Effector memory CD4-positive, alpha-beta T cell (primary cell): ENCODE data around the gene INSYN2B.
"Not testable (repeated sequence)": the region's sequence is repeated elsewhere in the genome, so short reads cannot be mapped to it uniquely, and the experiment has no call there.

Source experiments
- DNase-seq, 3 donors: peaks; one replicate each; pipeline ENCODE4 v3.0.0-alpha.2; 2020
- H3K27ac ChIP-seq: 2 replicates; pipeline ENCODE4 v1.7.0; 2013; ENCODE audit warnings: mild to moderate bottlenecking, low read length, moderate library complexity; ENCODE audit not compliant: insufficient read depth, poor library complexity, severe bottlenecking
- H3K27me3 ChIP-seq: replicated peaks from 2 replicates; pipeline ENCODE4 v1.7.0; 2013; ENCODE audit warnings: mild to moderate bottlenecking, low read length; ENCODE audit not compliant: insufficient read depth, control insufficient read depth, poor library complexity, severe bottlenecking
- H3K36me3 ChIP-seq: 2 replicates; pipeline ENCODE4 v1.7.0; 2013; ENCODE audit warnings: mild to moderate bottlenecking, low read length, moderate library complexity; ENCODE audit not compliant: control insufficient read depth, insufficient read depth
- H3K4me1 ChIP-seq: 2 replicates; pipeline ENCODE4 v1.7.0; 2013; ENCODE audit warnings: low read length, mild to moderate bottlenecking; ENCODE audit not compliant: control insufficient read depth, insufficient read depth, poor library complexity, severe bottlenecking
- H3K4me3 ChIP-seq: 2 replicates; pipeline ENCODE4 v1.7.0; 2013; ENCODE audit warnings: low read length, low read depth, mild to moderate bottlenecking; ENCODE audit not compliant: insufficient read depth, poor library complexity, severe bottlenecking
- H3K9me3 ChIP-seq: 2 replicates; pipeline ENCODE4 v1.7.0; 2013; ENCODE audit warnings: mild to moderate bottlenecking, low read length, moderate library complexity; ENCODE audit not compliant: control insufficient read depth

The INSYN2B gene

DNA sequence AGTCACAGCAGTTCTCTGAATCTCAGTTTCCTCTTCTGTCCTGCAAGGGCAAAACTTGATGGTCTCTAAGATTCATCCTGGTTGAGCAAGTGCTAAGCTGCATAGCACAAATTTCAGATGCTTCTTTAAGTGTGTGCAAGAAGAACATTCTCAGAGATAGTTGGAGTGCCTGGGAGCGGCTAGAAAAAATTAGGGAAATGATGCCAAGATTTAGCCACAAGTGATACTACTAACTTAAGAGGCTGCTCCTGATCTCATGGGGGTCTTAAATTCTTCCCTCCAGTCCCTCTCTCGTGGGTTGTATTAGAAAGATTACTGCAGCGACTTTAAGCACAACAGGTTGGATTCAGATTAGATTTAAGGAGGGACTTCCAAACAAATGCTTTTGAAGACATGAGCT lies 24.2 kb downstream of the INSYN2B start:
- Histone ChIP-seq H3K36me3 (no peaks in the 10 kb centered on the region), H3K27me3 (no peaks in the 10 kb centered on the region), H3K9me3 (no peaks in the 10 kb centered on the region), H3K4me1 (no peaks in the 10 kb centered on the region), H3K27ac (no peak overlapping the region), H3K4me3 (no peak overlapping the region)
- no peak for DNase-seq

DNA sequence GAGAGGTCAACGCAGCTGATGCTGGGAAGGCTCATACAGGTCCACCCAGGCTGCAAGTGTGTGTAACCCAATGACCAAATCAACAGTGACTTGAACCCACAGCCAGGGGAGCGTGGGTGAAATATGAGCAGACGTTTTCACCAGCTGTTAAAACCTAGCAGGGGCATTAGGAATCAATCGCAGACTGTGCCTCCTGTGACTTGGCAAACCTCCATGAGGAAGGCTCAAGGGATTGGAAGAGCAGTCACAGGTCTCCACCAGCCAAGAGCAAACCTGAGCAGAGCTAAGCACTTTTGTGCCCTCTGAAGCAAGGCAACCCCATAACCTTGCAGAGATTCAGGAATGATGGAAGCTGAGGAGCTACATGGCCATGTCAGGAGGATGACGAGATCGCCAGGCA lies 25.5 kb downstream of the INSYN2B start:
- H3K36me3 ChIP-seq = peaks cover 3% of the 10 kb centered on the region
- no peaks in the 10 kb centered on the region for H3K27me3 ChIP-seq
- no peak for DNase-seq
- no peak overlapping the region for H3K27ac ChIP-seq
- H3K4me3 ChIP-seq = no peak overlapping the region
- H3K9me3 ChIP-seq = no peaks in the 10 kb centered on the region
- no peaks in the 10 kb centered on the region for H3K4me1 ChIP-seq

DNA sequence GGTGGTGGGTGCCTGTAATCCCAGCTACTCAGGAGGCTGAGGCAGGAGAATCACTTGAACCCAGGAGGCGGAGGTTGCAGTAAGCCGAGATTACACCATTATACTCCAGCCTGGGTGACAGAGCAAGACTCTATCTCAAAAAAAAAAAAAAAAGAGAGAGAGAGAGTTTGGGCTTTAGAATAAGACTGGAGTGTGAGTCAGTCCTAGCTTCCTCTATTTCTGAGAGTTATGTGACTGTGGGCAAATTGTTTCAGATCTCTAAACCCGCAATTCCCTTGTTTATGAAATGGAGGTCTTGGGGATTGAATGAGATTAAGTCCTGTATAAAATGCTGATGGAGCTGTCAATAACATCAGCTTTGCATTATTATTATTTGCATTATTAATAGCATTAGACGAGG lies 27.1 kb downstream of the INSYN2B start:
- not testable (repeated sequence) for DNase-seq

DNA sequence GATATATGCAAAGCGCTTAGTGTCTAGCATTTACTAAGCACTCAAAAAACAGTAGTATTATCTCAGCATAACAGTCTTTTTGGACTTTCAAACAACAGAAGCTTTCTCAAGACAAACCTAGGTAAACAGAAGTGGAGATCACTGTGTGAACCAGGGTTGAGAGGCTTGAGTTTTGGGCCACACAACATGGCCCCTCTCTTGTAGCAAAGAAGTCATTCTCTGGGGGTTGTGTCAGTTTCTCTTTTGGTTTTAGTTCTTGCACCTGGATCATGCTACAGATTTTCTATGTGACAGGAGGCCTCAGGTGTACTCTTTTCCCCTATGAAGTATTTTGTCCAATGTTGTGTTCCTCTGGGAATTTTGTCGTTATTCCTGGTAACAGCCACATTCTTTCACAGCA lies 30.0 kb downstream of the INSYN2B start:
- H3K36me3 ChIP-seq = peaks cover 3% of the 10 kb centered on the region
- DNase-seq = no peak

More for the DNA sequence above, 27.1 kb downstream of the INSYN2B start:
- not testable (repeated sequence) for H3K27ac ChIP-seq, H3K36me3 ChIP-seq, H3K4me1 ChIP-seq, H3K4me3 ChIP-seq, H3K27me3 ChIP-seq, H3K9me3 ChIP-seq

DNA sequence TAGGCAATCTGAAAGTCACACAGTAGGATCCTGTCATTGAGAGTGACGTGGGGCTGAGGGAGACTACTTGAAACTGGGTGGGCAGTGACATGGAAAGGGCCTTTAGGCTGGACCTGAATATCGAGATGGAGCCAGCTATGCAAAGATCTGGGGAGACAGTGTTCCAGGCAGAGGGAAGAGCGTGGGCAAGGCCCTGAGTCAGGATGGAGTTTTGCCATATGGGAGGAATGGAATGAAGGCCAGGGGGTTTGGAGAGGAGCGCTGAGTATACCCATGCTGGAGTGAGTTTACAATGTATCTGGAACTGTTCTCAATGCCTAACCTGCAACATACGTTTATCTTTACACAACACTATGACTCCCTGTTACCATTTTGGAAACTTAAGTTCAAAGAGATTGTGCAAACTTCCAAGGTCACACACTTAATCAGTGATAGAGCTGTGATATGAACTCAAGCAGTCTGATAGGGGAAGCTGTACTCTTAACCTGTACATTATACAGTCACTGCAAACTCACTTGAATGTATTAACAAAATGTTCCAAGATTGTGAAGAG lies 33.5 kb downstream of the INSYN2B start:
- H3K4me3 ChIP-seq = no peak overlapping the region
- no peak for DNase-seq
- peaks cover 3% of the 10 kb centered on the region for H3K36me3 ChIP-seq

More for the DNA sequence above, 30.0 kb downstream of the INSYN2B start:
- H3K9me3 ChIP-seq = no peaks in the 10 kb centered on the region
- no peaks in the 10 kb centered on the region for H3K27me3 ChIP-seq
- no peaks in the 10 kb centered on the region for H3K4me1 ChIP-seq
- H3K27ac ChIP-seq = no peak overlapping the region
- no peak overlapping the region for H3K4me3 ChIP-seq

DNA sequence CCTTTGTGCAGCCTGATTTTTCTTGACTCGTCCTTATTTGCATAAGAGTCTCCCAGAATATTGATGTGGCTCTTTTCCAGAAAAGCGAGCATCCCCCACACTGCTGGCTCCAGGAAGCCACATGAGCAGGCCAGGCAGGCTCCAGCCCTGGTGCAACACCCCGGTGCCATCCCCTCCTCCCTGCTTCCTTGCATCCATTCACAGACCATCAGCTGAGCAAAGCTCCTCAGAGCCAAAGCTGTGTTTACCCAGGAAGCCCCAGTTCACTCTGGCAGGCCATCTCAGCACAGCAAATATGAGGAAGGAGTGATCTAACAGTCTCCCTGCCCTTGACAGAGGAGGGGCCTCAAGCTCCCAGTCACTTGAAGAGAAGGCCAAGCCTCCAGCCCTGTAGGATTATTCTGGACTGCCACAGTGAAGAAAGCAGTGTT lies 34.4 kb downstream of the INSYN2B start:
- no peak for DNase-seq
- Histone ChIP-seq H3K27ac (no peak overlapping the region), H3K4me1 (no peaks in the 10 kb centered on the region), H3K27me3 (no peaks in the 10 kb centered on the region), H3K4me3 (no peak overlapping the region), H3K9me3 (no peaks in the 10 kb centered on the region), H3K36me3 (peaks cover 3% of the 10 kb centered on the region)

More for the DNA sequence above, 33.5 kb downstream of the INSYN2B start:
- Histone ChIP-seq H3K27me3 (no peaks in the 10 kb centered on the region), H3K9me3 (no peaks in the 10 kb centered on the region), H3K27ac (no peak overlapping the region), H3K4me1 (no peaks in the 10 kb centered on the region)

DNA sequence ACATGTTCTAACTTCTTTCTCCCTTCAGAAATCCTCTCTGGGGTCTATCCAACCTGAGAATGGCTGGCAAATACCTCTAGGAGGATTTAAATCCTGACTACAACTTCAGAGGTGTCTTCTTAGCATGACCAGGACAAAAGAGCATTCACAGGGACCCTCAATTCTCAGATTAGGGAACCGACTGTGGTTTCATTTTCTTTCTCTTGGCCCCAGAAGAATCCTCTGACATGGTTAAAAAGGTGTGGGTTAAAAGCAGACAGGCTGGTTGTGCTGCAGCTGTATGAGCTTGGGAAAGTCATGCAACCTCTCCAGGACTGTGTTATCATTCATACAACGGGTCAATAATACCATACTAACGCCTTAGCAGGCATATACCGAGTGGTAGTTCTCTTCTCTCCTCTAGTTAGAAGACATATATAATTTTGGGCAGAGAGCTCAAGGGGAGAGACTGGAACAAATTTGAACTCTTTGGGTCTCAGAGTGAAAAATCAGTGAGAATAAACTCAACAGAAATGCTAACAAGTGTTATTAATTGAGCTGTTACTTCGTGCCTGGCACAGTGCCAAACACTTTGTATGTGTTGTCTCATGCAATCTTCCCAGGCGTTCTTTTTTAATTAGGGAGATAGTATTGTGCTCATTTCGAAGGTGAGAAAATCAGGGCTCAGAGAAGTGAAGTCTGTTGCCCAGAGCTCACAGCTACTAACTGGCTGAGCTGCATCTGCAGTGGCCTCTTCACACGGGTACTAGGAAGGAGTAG lies 35.2 kb downstream of the INSYN2B start:
- H3K27me3 ChIP-seq = no peaks in the 10 kb centered on the region
- H3K36me3 ChIP-seq = peaks cover 2% of the 10 kb centered on the region
- no peaks in the 10 kb centered on the region for H3K4me1 ChIP-seq
- H3K4me3 ChIP-seq = no peak overlapping the region
- no peaks in the 10 kb centered on the region for H3K9me3 ChIP-seq
- no peak overlapping the region for H3K27ac ChIP-seq
- no peak for DNase-seq

DNA sequence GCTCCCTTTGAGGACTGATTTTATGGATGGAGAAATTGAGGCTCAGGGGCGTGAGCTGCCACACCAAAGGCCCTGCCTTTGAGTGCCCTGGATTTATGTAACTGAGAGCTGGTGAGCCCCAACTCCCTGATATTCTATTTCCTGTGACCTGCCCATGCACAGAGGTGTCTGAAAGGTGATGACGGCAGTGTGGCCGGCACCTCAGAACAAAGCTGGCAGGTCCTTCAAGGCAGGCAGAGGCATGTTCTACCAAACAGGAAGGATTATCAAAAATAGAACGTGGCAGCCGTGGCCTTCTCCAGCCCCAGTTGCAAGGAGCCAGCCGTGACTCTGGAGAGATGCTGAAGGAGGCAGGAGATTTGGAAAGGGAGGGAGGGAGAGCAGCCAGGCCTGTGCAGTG lies 36.2 kb downstream of the INSYN2B start:
- Histone ChIP-seq H3K4me3 (no peak overlapping the region), H3K27ac (no peak overlapping the region), H3K36me3 (no peaks in the 10 kb centered on the region), H3K9me3 (no peaks in the 10 kb centered on the region), H3K27me3 (no peaks in the 10 kb centered on the region), H3K4me1 (no peaks in the 10 kb centered on the region)
- DNase-seq = no peak

DNA sequence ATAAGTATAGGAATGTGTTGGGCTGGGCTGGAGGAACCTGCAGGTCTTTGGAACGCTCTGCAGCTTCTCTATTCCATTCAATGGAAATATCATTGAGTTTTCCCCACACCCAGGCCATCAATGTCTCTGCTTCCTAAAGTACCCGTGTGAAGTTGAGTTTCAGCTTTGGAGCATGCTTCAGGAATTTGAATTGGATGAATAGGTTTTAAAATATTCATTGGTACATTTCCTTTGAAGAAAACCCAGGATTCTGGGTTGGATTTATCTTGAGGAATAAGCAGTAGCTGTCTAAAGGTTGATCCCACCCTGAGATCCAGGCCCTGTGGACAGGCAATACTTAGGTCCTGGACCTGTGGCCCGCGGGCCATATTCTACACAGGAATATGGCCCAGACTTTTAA lies 37.3 kb downstream of the INSYN2B start:
- Histone ChIP-seq H3K4me3 (no peak overlapping the region), H3K36me3 (peaks cover 3% of the 10 kb centered on the region), H3K4me1 (no peaks in the 10 kb centered on the region)

DNA sequence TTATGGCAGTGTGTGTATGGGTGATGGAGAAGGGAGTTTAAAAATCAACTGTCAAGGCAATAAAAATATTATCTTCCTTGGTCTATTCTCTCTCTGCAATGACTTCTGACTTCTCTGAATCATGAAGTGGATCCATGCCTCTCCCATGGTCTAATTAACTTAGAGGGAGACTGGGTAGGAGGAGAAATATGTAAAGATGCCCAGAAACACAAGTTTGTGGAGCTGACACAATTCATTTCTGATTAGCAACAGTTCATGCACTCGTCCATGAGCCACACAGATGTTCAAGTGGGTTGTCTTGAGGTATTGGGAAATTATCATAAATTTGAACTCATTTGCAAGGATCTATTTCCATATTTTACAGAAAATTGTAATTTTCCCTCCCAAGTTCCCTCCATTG lies 38.1 kb downstream of the INSYN2B start:
- H3K27ac ChIP-seq = no peak overlapping the region
- DNase-seq = no peak
- H3K36me3 ChIP-seq = peaks cover 8% of the 10 kb centered on the region
- no peak overlapping the region for H3K4me3 ChIP-seq
- no peaks in the 10 kb centered on the region for H3K27me3 ChIP-seq
- no peaks in the 10 kb centered on the region for H3K4me1 ChIP-seq
- no peaks in the 10 kb centered on the region for H3K9me3 ChIP-seq

More for the DNA sequence above, 37.3 kb downstream of the INSYN2B start:
- Histone ChIP-seq H3K27ac (no peak overlapping the region), H3K27me3 (no peaks in the 10 kb centered on the region), H3K9me3 (no peaks in the 10 kb centered on the region)
- DNase-seq = no peak
